Measurements from ENCODE around the gene SPDYC. TPM values are rescaled to one million over a fixed set of nuclear protein-coding genes. Genes with fewer than 3 reads are reported as not detected.

Gene SPDYC
- total and polyA plus RNA-seq, 9 of the 15 experiments (the other 6 are each of a cell fraction or from before 2014, with no cell fraction given), result 4.4 to 18.8 (median 9.2) TPM

DNA sequence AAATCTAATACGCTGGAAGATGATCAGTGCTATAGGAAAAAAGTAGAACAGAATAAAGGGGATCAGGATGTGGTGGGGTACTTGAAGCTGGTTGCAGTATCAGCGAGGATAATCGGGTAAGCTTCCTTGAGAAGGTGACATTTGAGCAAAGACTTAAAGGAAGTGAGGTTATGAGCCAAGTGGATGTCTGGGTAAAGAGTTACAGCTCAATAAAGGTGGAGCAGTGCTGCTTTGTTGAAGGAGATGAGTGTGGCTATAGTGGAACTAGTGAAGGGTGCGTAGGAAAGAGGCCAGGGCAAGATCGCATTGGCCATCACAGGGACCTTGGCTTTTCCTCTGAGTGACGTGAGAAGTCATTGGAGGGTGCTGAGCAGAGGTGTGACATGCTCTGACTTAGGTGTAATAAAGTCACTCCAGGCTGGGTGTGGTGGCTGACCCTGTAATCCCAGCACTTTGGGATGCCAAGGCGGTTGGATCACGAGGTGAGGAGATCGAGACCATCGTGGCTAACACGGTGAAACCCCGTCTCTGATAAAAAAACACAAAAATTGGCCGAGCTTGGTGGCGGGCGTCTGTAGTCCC is 33.4 kb upstream of the SPDYC start:
- ATAC-seq, result no peak
- TF ChIP-seq, protein P1, sequence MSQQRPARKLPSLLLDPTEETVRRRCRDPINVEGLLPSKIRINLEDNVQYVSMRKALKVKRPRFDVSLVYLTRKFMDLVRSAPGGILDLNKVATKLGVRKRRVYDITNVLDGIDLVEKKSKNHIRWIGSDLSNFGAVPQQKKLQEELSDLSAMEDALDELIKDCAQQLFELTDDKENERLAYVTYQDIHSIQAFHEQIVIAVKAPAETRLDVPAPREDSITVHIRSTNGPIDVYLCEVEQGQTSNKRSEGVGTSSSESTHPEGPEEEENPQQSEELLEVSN (IDR thresholded peaks at IDR 0.05; ENCODE audit: borderline replicate concordance in 1 of 2, extremely low read depth in 1 of 2, insufficient read depth in 1 of 2, insufficient read length in 1 of 2, low read depth in 1 of 2, low read length in 1 of 2, poor library complexity in 1 of 2, severe bottlenecking in 1 of 2), result no peak
- TF ChIP-seq SAFB (IDR thresholded peaks at IDR 0.05; ENCODE audit: borderline replicate concordance, low read depth, low read length), result no peak
- TF ChIP-seq RFX5 (IDR thresholded peaks at IDR 0.05; ENCODE audit: low read depth, low read length), result no peak
- no peak for TF ChIP-seq XRCC3 (IDR thresholded peaks at IDR 0.05)
- peaks cover 7% of the 10 kb centered on the region; the same call in 1 of the 2 replicates for H4K20me1 ChIP-seq (replicated peaks; ENCODE audit: control insufficient read depth, insufficient read depth, low read length)
- WGBS (ENCODE audit: insufficient coverage, low coverage, missing lambda C conversion rate), result 84% methylated on average over 15 of the region's 15 CpGs
- FAIRE-seq, result peak; percentile 29
- POLR2A ChIA-PET, result interaction anchor here (0.6 to 8.4 kb wide), 9 partner anchors 10 to 477 kb away, joined by 3 to 182 read pairs (median 9); partner anchors contain the start of genes CAPN1, FAU, MRPL49 and SPDYC
- in situ Hi-C loops (cut with MboI) (no loop called here), intact Hi-C loops (cut with micrococcal nuclease) (no loop called here)
- peaks cover 34% of the 10 kb centered on the region for H3K79me2 ChIP-seq (ENCODE audit: control insufficient read depth, insufficient read depth, low read length)
- no peaks in the 10 kb centered on the region; a peak in 1 of 5 replicates for H3K27me3 ChIP-seq (ENCODE audit: control insufficient read depth in 2 of 2, insufficient read depth in 2 of 2, low read length in 2 of 2)
- CTCF ChIA-PET (ENCODE audit: low intra/inter-chr PET ratio), result no interaction called here
- H3K4me2 ChIP-seq (ENCODE audit: insufficient read depth, low read length), result no peak overlapping the region
- H3K27ac ChIP-seq (ENCODE audit: extremely low read depth, low read depth, low read length), result no peak overlapping the region
- peak overlapping the region in 1 of 2 experiments; percentile 24; a peak in 1 of 4 replicates for H3K9ac ChIP-seq (ENCODE audit: insufficient read depth in 1 of 2, low read depth in 2 of 2, low read length in 2 of 2)
- no peak overlapping the region for H3K4me3 ChIP-seq
- no peaks in the 10 kb centered on the region for H3K9me3 ChIP-seq (replicated peaks; ENCODE audit: control insufficient read depth, insufficient read depth, low read depth, low read length)
- H3K9me1 ChIP-seq (ENCODE audit: control insufficient read depth, insufficient read depth, low read length), result peaks cover 4% of the 10 kb centered on the region
- no TSS peak for BruUV-seq (replicated peaks)
- DNase-seq (ENCODE audit: extremely low read depth in 1 of 4, low spot score in 3 of 4), result no peak
- peaks cover 21 to 43% of the 10 kb centered on the region in 2 experiments; a peak in 4 of 5 replicates for H3K4me1 ChIP-seq (replicated peaks in 1 of 2; ENCODE audit: control insufficient read depth in 2 of 2, insufficient read depth in 2 of 2, low read length in 2 of 2)
- peaks cover 15% of the 10 kb centered on the region for H3K36me3 ChIP-seq (ENCODE audit: control insufficient read depth, insufficient read depth, low read length)
- H2AFZ ChIP-seq (ENCODE audit: low read depth, low read length), result no peak overlapping the region
